ENCODE results near the gene QRFP. TPM values are rescaled to one million over a fixed set of nuclear protein-coding genes. Genes with fewer than 3 reads are reported as not detected.

Gene QRFP, protein sequence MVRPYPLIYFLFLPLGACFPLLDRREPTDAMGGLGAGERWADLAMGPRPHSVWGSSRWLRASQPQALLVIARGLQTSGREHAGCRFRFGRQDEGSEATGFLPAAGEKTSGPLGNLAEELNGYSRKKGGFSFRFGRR
- total RNA-seq (2014; rRNA removed; shearing (Covaris generic)) = not detected in 2 replicates
- polyA plus RNA-seq (2015; cell fraction: cytosol; rRNA removed) = not detected in 2 replicates
- polyA plus RNA-seq (2015; cell fraction: nucleus; rRNA removed) = not detected in 2 replicates

DNA sequence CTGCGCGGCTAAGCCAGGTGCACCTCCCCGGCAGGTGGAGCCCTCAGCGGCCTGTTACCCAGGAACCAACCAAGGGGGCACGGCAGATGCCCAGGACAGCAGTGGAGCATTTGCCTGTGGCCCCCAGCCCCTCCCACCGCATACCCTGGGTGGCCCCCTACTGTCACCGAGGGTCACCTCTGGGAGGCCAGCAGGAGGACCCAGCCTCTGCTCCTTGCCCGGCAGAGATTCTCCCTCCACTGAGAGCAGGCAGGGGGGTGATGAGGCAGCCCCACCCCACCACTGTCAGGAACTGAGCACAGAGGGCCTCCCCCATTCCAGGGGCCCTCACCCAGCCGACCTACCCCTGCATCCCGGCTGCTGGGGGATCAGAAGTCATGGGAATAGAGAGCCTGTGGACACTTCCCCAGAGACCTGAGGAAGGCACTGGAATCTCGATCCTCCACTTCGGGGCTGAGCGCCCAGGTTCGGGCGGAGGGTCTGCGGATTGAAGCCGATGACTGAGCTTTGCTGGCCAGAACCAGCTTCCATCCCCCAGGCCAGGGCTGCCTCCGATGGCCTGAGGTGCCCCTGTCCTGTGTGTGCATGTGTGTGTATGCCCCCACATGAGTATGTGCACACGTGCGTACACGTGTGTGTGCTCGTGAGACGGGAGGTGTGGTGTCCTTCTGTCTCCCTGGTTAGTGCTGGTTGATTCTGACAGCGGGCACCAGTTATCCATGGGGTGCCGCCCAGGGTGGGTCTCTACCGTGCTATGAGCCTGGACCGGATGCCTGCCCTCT lies at the start of gene QRFP:
Gene QRFP (minus strand): TSS at position 580 of the 782 bp plus-strand sequence. CDS start 2,974 bp downstream, outside the sequence.
- DNase-seq (ENCODE audit: low read depth, low spot score) = no peak
- in situ Hi-C loops (cut with HindIII; ENCODE audit: low pct_unique_long_range_greater_than_20kb, low sequenced_read_pairs) = no loop called here

- in situ Hi-C loops (cut with HindIII; ENCODE audit: low pct_unique_long_range_greater_than_20kb, low sequenced_read_pairs) = no loop called here
Observed at GRCh38 chr9:130945173-130945572, 48.6 kb upstream of the QRFP start.

GRCh38 chr9:130944510-130945058 lies 48.0 kb upstream of the QRFP start:
- in situ Hi-C loops (cut with HindIII; ENCODE audit: low pct_unique_long_range_greater_than_20kb, low sequenced_read_pairs) = no loop called here
- no peak for DNase-seq (ENCODE audit: low read depth, low spot score)

More at GRCh38 chr9:130945173-130945572, 48.6 kb upstream of the QRFP start:
- DNase-seq (ENCODE audit: low read depth, low spot score) = no peak

- DNase-seq (ENCODE audit: low read depth, low spot score) = no peak
- in situ Hi-C loops (cut with HindIII; ENCODE audit: low pct_unique_long_range_greater_than_20kb, low sequenced_read_pairs) = no loop called here
Observed at GRCh38 chr9:130943777-130944176, 47.2 kb upstream of the QRFP start.

DNA sequence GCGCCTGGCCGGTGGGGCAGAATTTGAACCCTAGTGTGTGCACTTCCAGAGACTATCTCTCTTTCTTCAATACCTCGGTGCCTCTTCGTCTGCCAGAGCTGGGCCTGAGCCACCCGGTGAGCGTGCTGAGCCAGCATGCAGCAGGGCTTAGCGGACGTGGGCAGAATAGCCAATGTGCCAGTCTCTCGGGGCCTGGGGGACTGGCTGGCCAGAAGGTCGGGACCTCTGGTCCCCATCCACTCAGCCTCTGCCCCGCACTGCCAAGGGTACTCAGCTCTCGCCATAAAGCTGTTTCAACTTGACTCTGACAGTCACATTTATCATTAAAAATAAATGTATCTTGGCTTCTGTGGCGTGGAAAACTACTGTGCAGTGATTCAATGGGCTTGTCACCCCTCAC lies 46.6 kb upstream of the QRFP start:
- no peak for DNase-seq (ENCODE audit: low read depth, low spot score)
- in situ Hi-C loops (cut with HindIII; ENCODE audit: low pct_unique_long_range_greater_than_20kb, low sequenced_read_pairs) = no loop called here

- DNase-seq (ENCODE audit: low read depth, low spot score) = no peak
- in situ Hi-C loops (cut with HindIII; ENCODE audit: low pct_unique_long_range_greater_than_20kb, low sequenced_read_pairs) = no loop called here
Observed at GRCh38 chr9:130942679-130943078, 46.1 kb upstream of the QRFP start.

GRCh38 chr9:130942084-130942483 lies 45.5 kb upstream of the QRFP start:
- DNase-seq (ENCODE audit: low read depth, low spot score) = no peak
- in situ Hi-C loops (cut with HindIII; ENCODE audit: low pct_unique_long_range_greater_than_20kb, low sequenced_read_pairs) = no loop called here

GRCh38 chr9:130940693-130941576 lies 44.3 kb upstream of the QRFP start:
- DNase-seq (ENCODE audit: low read depth, low spot score) = peak; percentile 63
- in situ Hi-C loops (cut with HindIII; ENCODE audit: low pct_unique_long_range_greater_than_20kb, low sequenced_read_pairs) = no loop called here

DNA sequence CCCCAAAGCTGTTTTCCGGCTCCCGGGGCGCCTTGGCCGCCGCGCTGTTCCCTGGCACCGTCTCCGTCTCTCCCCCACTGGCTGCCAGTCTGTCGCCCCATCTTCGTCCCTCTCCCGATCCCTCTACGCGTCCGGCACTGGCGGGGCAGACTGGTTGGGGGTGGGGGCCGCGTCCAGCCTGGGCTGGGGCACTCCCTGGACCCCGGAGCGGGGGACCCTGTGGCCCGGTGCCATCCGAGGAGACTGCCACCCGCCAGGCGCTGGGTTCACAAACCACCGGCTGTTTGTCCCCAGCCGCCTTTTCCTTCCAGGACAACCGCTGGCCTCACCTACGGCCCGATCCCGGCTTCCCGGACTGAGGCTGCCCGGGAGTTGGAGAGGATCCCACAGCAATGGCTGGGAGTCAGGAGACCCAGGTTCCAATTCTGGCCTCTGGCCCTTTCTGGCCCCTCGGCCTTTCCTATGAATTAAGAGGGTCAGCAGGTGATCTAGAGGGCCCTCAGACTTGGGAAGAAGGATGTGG lies 43.5 kb upstream of the QRFP start:
- in situ Hi-C loops (cut with HindIII; ENCODE audit: low pct_unique_long_range_greater_than_20kb, low sequenced_read_pairs) = no loop called here
- DNase-seq (ENCODE audit: low read depth, low spot score) = no peak

DNA sequence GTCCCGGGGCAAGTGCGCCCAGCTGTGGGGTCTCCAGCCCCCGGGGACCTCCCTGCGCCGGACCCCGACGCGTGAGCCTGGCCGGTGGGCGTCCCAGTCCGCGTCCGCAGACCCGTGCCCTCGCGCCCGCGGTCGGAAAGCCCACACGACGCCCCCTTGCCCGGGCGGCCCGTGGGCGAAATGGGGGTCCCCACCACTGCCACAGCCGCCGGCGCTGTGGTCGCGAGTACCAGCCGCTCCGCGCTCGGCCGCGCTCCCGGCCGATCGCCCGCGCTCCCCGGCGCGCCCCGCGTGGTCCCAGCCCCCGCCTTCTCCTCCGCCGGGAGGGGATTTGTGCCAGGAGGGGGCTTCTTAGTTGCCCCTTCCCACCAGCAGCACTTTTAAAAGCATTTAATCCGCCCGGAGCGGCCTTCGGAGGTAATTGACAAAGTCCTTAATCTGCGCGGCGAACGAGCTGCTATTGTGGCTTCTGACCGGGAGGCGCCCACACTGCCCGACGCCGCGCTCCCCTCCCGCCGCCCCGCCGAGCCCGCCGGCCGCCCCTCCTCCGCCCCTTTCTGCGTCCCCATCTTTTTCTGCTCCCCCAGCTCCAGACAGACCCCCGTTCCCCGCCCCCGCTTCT lies 42.9 kb upstream of the QRFP start:
- no peak for DNase-seq (ENCODE audit: low read depth, low spot score)
- in situ Hi-C loops (cut with HindIII; ENCODE audit: low pct_unique_long_range_greater_than_20kb, low sequenced_read_pairs) = no loop called here

DNA sequence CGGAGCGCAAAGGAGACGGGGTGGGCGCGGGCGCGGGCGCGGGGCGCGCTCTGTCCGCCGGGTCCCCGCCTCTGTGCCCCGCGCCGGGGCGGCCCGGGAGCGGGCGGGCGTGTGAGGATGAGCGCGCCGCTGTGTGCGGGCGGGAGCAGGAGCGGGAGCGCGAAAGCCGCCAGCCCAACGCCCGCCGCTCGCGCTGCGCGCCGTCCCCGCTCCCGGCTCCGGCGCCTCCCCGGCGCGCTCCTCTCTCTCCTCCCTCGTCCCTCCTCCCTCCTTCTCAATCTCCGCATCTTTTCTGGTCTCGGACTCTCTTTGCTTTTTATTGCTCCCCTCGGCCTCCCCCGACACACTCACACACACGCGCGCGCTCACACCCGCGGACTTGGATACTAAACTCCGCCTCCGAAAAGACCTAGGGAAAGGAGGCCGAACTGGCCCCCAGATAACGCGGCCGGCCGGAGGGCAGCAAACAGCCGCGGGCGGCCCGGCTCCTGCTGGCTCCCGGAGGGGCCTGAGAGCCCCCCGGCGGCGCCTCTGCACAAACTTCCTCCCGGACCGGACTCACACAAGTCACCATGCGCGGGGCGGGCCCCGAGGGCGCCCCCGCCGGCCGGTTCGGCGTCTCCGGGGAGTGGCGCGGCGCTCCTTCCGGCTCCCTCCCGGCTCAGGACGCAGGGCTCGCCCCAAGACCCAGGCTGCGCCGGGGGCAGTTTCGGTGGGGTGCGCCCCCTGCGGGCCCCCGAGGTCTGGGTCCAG lies 42.2 kb upstream of the QRFP start, which contains the start of gene FIBCD1:
Gene FIBCD1 (minus strand): TSS at position 596 of the 753 bp plus-strand sequence. CDS start 640 bp downstream, outside the sequence.
- DNase-seq (ENCODE audit: low read depth, low spot score) = peak; percentile 24
- in situ Hi-C loops (cut with HindIII; ENCODE audit: low pct_unique_long_range_greater_than_20kb, low sequenced_read_pairs) = no loop called here

GRCh38 chr9:130938184-130938651 lies 41.6 kb upstream of the QRFP start:
- in situ Hi-C loops (cut with HindIII; ENCODE audit: low pct_unique_long_range_greater_than_20kb, low sequenced_read_pairs) = no loop called here
- no peak for DNase-seq (ENCODE audit: low read depth, low spot score)

DNA sequence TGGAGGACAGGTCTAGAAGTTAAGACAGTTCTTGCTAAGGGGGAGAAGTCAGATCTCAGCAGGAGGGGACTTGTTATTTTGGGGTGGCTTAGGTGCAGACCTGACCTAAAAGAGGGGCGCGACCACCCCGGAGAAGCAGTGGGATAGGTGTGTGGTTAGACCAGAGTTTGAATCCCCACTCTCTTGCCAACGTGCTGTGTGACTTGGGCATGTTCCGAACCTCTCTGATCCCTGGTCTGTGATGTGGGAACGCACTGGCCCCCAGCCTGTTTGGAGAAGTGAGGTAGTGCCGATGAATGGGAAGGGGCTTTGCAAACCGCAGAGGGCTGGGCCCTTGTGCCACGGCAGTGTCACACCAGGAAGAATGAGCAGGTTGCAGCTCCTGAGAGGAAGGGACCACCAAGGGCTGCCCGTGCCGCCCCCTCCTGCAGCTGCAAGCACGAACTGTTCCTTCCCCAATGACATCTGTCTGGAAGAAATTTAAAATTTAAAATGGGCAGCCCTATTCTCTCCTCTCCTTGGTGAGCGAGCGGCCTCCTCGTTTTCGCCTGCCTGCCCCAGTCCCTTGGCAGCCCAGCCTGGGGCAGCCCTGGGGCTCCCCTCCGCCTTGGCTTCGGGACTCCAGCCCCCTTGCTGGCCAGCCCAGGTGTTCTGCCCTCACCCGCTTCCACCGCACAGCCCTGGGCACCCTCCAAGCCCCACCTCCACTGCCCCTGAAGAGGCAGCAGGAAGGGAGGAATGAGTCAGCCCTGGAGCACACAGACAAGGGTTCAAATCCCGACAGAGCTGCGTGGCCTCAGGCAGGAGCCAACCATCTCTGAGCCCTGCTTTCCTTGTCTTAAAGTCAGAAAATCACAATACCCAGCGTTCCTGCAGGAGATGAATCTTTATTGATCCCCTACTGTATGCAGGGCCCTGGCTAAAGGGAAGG lies 40.8 kb upstream of the QRFP start:
- DNase-seq (ENCODE audit: low read depth, low spot score) = no peak
- in situ Hi-C loops (cut with HindIII; ENCODE audit: low pct_unique_long_range_greater_than_20kb, low sequenced_read_pairs) = no loop called here

- in situ Hi-C loops (cut with HindIII; ENCODE audit: low pct_unique_long_range_greater_than_20kb, low sequenced_read_pairs) = no loop called here
- DNase-seq (ENCODE audit: low read depth, low spot score) = peak; percentile 33
Observed at GRCh38 chr9:130936285-130937117, 39.9 kb upstream of the QRFP start.
